T-helper 1 cell (primary cell): Measurements from ENCODE around the gene ADORA3.
A peak's percentile ranks its signal among the peaks of the same experiment; 100 is the strongest.
"Not testable (repeated sequence)": the region's sequence is repeated elsewhere in the genome, so short reads cannot be mapped to it uniquely, and the experiment has no call there.

Source experiments
- DNase-seq, 5 donors: peaks; one replicate each; pipeline ENCODE4 v3.0.0-alpha.2; 2012 to 2020
- total RNA-seq, 4 donors: gene quantifications; one replicate each; lab custom pipeline; 2026; lab: John Stamatoyannopoulos, UW

Gene ADORA3
- 0 to 0.15 (median 0.08) reads per million in 4 donors for total RNA-seq

DNA sequence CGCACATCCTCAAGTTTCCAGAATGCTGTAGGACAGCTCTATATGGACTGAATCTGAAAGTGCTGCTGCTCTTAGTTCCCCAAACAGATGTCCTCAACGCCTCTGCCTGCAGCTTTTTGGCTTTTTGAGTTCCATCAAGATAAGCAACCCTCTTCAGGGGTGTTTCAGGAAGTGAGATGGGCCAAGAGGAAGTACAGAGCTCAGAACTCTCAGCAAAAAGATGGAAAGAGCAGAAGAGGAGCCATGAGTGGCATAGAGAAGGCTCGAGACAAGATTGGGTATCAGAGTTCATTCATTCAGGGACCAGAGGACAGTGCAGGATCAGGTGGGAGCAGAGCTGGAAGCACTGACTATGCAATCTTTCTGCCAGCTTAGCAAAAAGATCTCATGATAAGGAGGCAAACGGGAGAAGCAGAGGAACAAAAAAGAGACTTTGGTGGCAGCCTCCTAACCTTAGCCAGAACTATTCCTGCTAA lies at the start of gene ADORA3, which contains the start of gene TMIGD3:
ADORA3 (minus strand) TSS at position 49 of the 476 bp plus-strand sequence. CDS start 279 bp downstream, outside the sequence.
TMIGD3 (minus strand) TSS at position 49 of the 476 bp plus-strand sequence. CDS start 279 bp downstream, outside the sequence.
- no peak for DNase-seq

DNA sequence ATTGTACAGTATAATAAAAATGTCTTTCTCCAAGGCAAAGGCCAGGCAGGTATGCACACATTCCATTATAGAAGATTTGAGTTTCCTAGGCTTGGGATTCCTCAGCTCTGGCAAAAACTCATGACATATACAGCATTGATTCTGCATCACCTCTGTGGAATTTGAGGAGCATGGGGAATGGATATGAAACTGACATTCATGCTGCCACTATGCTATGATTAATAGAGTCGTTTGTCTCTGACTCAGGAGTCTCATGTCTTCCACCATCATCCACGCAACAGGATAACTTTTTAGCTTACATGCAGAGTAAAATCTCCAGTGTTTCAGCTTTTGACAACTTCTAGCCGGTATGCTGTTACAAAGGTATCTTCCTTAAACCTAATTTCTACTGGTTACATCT lies 49.8 kb upstream of the ADORA3 start:
- no peak for DNase-seq

DNA sequence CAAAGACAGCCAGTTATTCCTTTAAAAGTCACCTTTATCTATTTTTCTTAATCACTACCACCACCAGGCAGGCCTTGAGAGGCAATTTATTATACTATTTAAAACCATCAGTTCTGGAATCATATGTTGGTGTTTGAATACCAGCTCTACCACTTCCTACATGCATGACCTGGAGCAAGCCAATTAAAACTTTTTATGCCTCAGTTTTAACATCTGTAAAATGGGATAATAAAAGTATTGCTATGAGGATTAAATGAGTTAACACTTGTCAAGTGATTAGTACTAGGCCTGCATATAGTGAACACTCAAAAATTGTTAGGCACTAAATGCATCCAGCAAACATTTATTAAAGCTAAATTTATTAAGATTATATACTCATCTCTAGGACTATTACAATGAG lies 49.2 kb upstream of the ADORA3 start:
- no peak for DNase-seq

- no peak for DNase-seq
These were observed 48.4 kb upstream of the ADORA3 start for GRCh38 chr1:111551623-111552411.

DNA sequence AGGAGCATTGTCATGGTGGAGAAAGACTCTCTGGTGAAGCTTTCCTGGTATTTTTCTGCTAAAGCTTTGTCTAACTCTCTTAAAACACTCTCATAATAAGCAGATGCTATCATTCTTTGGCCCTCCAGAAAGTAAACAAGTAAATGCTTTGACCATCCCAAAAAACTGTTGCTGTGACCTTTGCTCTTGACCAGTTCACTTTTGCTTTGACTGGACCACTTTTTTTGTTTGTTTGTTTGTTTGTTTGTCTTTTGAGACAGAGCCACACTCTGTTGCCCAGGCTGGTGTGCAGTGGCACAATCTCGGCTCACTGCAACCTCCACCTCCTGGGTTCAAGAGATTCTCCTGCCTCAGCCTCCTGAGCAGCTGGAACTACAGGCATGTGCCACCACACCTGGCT lies 44.4 kb upstream of the ADORA3 start:
- DNase-seq, result not testable (repeated sequence)

DNA sequence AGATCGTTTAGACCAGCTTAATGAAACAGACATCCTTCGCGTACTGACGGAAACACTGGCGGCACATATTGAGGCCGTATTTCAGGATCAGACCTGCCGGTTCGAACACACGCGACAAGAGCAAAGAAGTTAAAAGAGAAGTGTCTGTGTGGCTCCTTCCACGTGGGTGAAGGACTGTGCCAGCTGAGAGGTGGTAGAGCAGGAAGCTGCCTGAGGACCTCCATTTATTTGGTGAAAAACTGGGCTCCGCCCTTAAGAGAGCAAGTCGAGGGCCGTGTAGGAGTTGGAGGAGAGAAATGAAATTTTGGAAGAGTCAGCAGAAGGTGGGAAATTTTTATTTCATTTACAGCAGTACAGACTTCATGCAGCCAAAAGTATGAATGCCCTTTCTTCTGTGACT lies 38.8 kb upstream of the ADORA3 start:
- no peak for DNase-seq

GRCh38 chr1:111541721-111542120 lies 38.3 kb upstream of the ADORA3 start:
- DNase-seq, result no peak

- DNase-seq, result no peak
These were observed 37.5 kb upstream of the ADORA3 start for GRCh38 chr1:111540928-111541327.

DNA sequence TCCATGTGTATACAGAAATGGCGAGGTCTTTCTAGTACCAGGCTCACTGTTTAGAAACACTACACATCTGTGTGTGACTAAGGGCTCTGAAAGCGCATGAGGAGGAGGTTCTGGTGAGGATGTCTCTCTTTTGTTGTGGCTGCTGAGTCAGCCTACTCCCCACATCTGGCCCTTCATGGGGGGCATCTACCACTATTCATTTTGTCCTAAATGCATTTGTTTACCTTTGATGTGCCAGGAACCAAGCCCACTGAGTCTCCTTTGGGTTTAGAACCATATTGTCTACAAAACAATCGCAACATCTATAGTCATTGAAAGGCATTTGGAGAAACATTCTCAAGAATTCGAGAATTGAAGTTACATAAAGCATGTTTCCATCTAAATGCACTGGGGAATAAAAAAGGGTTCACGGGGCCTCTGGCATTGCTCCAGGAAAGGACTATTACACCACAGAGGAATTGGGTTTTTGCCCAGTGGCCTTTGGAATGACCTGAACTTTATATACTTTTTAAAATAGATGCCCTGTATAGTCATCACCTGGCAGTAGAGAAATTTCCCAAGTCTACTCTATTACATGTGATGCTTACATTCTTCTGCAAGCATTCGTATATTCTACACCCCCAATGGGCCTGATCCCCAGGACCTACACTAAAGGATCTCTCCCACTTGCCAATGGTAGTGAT lies 35.1 kb upstream of the ADORA3 start:
- DNase-seq, result no peak

- DNase-seq, result no peak
These were observed 32.1 kb upstream of the ADORA3 start for GRCh38 chr1:111535256-111536191.

- no peak for DNase-seq
These were observed 16.6 kb upstream of the ADORA3 start for GRCh38 chr1:111520053-111520452.

DNA sequence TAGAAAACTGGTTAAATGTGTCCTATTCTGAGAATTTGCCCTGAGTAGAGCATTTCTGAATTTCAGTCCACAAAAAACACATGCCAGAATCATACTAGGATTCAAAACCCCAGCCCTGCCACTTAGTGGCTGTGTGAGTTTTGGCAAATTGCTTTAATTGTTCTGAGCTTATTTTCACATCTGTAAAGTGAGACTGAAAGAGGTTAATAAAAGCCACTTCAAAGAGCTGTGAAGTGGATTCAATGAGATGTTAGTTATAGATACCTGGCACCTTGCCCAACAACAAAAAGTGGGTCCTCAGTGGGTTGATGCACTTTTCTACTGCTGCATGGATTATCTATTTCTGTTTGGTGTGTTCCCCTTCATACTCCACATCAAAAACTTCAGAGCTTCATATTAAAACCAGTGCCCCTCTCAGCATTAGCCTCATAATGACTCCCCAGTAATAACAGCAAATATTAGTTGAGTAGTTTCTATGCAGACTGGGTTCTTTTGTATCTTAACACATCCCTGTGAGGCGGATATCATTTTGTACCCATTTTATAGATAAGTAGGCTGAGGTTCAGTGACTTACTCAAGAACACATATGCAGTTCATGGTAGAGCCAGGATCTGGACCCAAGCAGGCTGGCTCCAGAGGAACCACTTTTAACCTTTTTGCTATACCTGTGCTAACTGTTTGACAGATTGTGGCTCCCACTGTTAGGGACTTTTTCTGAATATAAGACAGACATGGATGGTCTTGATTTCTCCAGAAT lies 14.2 kb upstream of the ADORA3 start:
- DNase-seq, result peak in 2 of 5 donors; percentile 22 to 66

- peak in 1 of 5 donors; percentile 57 for DNase-seq
These were observed 12.6 kb upstream of the ADORA3 start for GRCh38 chr1:111516005-111516535.

- DNase-seq, result no peak
These were observed 12.0 kb upstream of the ADORA3 start for GRCh38 chr1:111515291-111516004.

- no peak for DNase-seq
These were observed 10.1 kb upstream of the ADORA3 start for GRCh38 chr1:111513410-111514020.

GRCh38 chr1:111512931-111513330 lies 9.5 kb upstream of the ADORA3 start:
- DNase-seq, result no peak

DNA sequence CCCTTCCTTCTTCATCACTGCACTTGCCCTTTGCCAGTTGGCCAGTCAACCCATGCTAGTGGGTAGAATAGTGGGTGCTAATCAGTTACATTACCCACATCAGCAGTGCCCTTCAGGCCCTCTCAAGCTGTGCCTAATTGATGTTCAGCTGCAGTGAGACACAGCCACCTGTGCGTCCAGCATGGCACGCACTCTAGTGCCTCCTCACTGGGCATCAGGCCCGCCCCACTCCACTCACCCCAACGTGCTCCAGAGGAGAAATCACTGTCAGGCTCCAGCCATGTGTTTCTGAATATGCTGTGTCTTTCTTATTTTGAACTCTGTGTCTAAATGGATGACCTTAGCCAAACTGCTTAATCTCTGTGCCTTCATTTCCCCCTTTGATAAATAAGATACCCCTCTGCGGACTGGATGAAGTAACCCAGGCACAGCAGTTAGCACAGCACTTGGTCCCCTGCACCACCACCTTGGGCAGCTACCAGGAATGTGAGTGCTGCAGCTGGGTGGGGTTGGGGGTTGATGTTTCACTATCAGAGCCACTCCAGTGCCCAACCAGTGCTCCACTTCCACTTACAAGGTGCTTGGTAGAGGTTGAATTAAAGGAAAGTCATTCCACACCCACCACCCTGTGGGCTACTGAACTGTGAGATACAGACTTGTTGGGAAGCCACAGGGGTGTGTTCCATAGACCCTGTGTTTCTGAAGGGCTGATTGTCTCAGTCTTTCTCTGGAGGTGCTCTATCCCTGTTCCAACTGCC lies 8.9 kb upstream of the ADORA3 start:
- no peak for DNase-seq

GRCh38 chr1:111511370-111511769 lies 7.9 kb upstream of the ADORA3 start:
- no peak for DNase-seq

DNA sequence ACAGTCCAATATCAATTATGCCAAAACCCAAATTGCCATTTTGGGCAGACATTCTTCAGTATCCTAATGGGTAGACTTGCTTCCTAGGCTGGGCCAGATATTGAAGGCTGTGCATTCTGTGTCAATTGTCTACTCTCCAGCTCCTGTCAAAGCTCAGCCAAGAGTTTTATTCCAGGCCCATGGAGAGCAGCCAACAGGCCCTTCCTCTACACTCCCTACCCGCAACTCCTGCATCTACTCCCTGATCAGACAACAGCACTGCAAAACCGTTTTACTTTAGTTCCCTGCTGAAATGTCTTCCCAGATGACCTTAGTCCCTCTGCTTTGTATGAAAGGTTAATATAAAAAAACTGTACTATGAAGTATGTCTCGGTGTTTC lies 6.6 kb upstream of the ADORA3 start:
- no peak for DNase-seq
